ENCODE results near the gene HCN2.

- TF ChIP-seq CTCF (IDR thresholded peaks at IDR 0.05) = no peak
- TF ChIP-seq POLR2A (IDR thresholded peaks at IDR 0.05) = no peak
These were observed 63.0 kb downstream of the HCN2 start for GRCh38 chr19:652467-653389.
